ENCODE data around the gene OTOP3.

- TF ChIP-seq GATA2 (IDR thresholded peaks at IDR 0.05; ENCODE audit: low read depth, low read length) (no peak), GATA3 (IDR thresholded peaks at IDR 0.05; ENCODE audit: low read depth, low read length) (no peak)
Measured at GRCh38 chr17:74964988-74965622, 29.4 kb downstream of the OTOP3 start.

All from SH-SY5Y (cell line).